ENCODE results near the gene CRNKL1.

CRNKL1 gene

GRCh38 chr20:20019123-20019522, 33.1 kb downstream of the CRNKL1 start:
- no peak for DNase-seq (ENCODE audit: extremely low read depth, low read depth)
- TF ChIP-seq CTCF (IDR thresholded peaks at IDR 0.05; ENCODE audit: low read depth, low read length): no peak

DNA sequence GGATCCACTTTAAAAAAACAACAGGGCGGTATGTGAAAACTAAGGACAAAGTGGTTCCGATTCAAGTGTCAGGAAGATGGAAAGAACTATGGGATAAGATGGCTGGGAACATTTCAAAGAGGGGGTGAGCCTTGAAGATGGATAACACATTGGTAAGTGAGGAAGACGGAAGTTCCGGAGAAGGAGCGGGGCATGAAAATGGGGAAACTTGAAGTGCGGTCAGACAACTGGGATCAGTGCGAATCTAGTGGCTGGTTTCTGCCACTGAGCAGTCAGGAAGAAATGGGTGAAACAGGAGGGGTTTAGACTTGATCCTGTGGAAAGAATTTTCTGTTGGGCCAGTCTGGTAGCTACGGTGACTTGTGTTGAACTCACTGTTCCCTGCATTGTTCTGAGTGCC, 33.9 kb downstream of the CRNKL1 start:
- TF ChIP-seq CTCF (IDR thresholded peaks at IDR 0.05; ENCODE audit: low read depth, low read length): no peak
- no peak for DNase-seq (ENCODE audit: extremely low read depth, low read depth)

GRCh38 chr20:20017844-20018185, 34.5 kb downstream of the CRNKL1 start:
- no peak for TF ChIP-seq CTCF (IDR thresholded peaks at IDR 0.05; ENCODE audit: low read depth, low read length)
- DNase-seq (ENCODE audit: extremely low read depth, low read depth): no peak

GRCh38 chr20:20017001-20017843, 35.0 kb downstream of the CRNKL1 start, which contains the start of gene NAA20:
NAA20 (plus strand) TSS chr20:20017362; CDS start chr20:20017397, 35 bp downstream.
- TF ChIP-seq CTCF (IDR thresholded peaks at IDR 0.05; ENCODE audit: low read depth, low read length): peak; percentile 73
- DNase-seq (ENCODE audit: extremely low read depth, low read depth): peak; percentile 76

DNA sequence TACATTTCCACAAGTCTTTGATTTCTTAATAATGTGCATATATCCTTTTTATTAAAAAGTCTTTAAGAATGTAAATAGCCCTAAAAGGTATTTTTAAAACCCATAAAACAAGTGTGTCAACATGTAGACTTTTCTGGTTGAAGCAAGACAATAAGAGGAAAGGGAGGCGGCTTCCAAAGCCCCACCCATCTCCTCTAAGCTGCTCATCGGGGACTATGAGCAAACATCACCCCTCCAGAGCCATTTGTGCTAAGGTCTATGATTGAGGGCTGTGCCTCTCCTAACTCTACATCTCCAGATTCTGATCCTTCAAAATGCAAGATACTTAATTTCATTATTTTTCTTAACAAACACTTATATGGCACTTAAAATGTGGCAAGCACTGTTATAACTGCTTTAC, 37.6 kb downstream of the CRNKL1 start:
- DNase-seq (ENCODE audit: extremely low read depth, low read depth): no peak
- TF ChIP-seq CTCF (IDR thresholded peaks at IDR 0.05; ENCODE audit: low read depth, low read length): no peak

DNA sequence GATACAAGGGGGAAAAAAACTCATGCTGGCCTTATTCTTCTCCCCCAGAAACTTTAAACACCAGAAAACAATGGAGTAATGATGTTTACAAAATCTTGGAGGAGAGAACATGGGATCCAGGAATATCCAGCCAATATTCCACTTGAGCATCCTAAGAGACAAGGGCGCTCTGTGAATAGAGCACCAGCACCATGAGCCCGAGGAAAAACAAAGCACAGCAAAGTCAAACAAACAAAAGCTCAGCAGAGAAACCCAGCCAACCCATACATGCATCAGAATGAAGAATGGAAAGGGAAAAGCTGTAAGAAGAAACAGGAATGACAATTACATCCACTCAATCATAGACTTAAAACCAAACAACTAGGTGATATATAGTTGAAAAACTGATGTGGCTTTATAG, 39.7 kb downstream of the CRNKL1 start:
- DNase-seq (ENCODE audit: extremely low read depth, low read depth): no peak
- no peak for TF ChIP-seq CTCF (IDR thresholded peaks at IDR 0.05; ENCODE audit: low read depth, low read length)

DNA sequence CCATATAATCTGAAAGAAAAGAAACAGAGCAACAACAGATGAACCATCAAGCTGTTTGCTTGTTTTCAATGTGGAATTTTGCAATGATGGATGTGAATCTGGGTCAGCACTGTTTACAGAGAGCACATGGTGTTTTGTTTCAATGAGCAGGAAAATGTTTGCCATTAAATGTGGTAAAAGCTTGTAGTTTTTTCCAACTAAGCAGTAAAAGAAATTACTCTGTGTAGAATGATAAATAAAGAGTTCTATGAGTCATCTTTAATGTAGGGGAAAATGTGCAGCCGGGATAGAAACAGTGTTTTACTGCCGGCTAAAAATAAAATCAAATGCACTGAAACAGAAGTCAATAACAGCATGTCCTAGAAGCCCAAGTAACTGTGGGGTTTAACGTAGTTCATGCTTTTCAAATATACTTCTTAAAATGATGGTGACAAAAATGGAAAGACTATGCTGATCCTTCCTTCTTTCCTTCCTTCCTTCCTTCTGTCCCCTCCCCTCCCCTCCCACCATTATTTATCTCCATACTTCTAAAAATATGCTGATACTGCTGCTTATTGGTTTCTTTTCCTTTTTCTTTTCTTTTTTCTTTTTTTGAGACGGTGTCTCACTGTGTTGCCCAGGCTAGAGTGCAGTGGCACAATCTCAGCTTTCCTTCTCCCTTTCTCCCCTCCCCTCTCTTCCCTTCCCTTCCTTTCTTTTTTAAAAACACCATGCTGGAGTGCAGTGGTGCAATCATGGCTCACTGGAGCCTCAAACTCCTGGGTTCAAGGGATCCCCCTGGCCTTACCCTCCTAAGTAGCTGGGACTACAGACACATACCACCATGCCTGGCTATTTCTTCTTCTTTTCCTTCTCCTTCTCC, 41.4 kb downstream of the CRNKL1 start:
- TF ChIP-seq CTCF (IDR thresholded peaks at IDR 0.05; ENCODE audit: low read depth, low read length): no peak
- peak; percentile 38 for DNase-seq (ENCODE audit: extremely low read depth, low read depth)
